SK-N-SH treated with all-trans-retinoic acid at 6 μM for 48 hours (cell line): ENCODE measurements around the gene ITCH.

Experiments
- ATAC-seq: fragments of 200-7000 bp; cut with Tn5 transposase; 3 replicates; pipeline ENCODE4 v1.9.1; 2020; ENCODE audit warnings: mild to moderate bottlenecking, moderate library complexity
- ARNTL ChIP-seq: fragments of 450-650 bp; formaldehyde crosslinking; IDR thresholded peaks from 2 replicates; pipeline ENCODE4 v1.5.0; 2020; ENCODE audit warnings: low read depth, mild to moderate bottlenecking, moderate library complexity, borderline replicate concordance
- BACH2 ChIP-seq: fragments of 250-450 bp; sonication (Bioruptor Pico); IDR thresholded peaks from 2 replicates; pipeline ENCODE4 v1.9.0; 2021; ENCODE audit warnings: mild to moderate bottlenecking, borderline replicate concordance
- CREB5 ChIP-seq: fragments of 250-450 bp; sonication (Bioruptor Pico); IDR thresholded peaks from 2 replicates; pipeline ENCODE4 v1.5.1; 2020; ENCODE audit warnings: low read depth, mild to moderate bottlenecking, moderate library complexity
- CSDC2 ChIP-seq: fragments of 250-450 bp; sonication (Bioruptor Pico); IDR thresholded peaks from 2 replicates; pipeline ENCODE4 v1.5.0; 2020; ENCODE audit warnings: mild to moderate bottlenecking, moderate library complexity
- CSRNP3 ChIP-seq: fragments of 250-450 bp; sonication (Bioruptor Pico); IDR thresholded peaks from 2 replicates; pipeline ENCODE4 v1.5.1; 2021; ENCODE audit warnings: mild to moderate bottlenecking, moderate library complexity
- ESRRG ChIP-seq: fragments of 250-450 bp; sonication (Bioruptor Pico); IDR thresholded peaks from 2 replicates; pipeline ENCODE4 v1.6.1; 2021; ENCODE audit warnings: mild to moderate bottlenecking
- GLIS3 ChIP-seq: fragments of 250-450 bp; sonication (Bioruptor Pico); IDR thresholded peaks from 2 replicates; pipeline ENCODE4 v1.5.0; 2020; ENCODE audit warnings: mild to moderate bottlenecking, moderate library complexity
- ISL1 ChIP-seq: fragments of 250-450 bp; sonication (Bioruptor Pico); IDR thresholded peaks from 2 replicates; pipeline ENCODE4 v2.1.2; 2022; ENCODE audit warnings: mild to moderate bottlenecking, moderate library complexity
- OSR1 ChIP-seq: fragments of 250-450 bp; sonication (Bioruptor Pico); IDR thresholded peaks from 2 replicates; pipeline ENCODE4 v1.8.0; 2022; ENCODE audit warnings: moderate library complexity, mild to moderate bottlenecking, inconsistent platforms
- PATZ1 ChIP-seq: fragments of 250-450 bp; sonication (Bioruptor Pico); IDR thresholded peaks from 2 replicates; pipeline ENCODE4 v1.8.0; 2020; ENCODE audit warnings: mild to moderate bottlenecking, moderate library complexity, borderline replicate concordance
- POU6F1 ChIP-seq: fragments of 250-450 bp; sonication (Bioruptor Pico); IDR thresholded peaks from 2 replicates; pipeline ENCODE4 v1.8.0; 2021; ENCODE audit warnings: low read depth, mild to moderate bottlenecking, moderate library complexity, borderline replicate concordance
- PPARA ChIP-seq: fragments of 250-450 bp; sonication (Bioruptor Pico); IDR thresholded peaks from 2 replicates; pipeline ENCODE4 v1.5.0; 2020; ENCODE audit warnings: mild to moderate bottlenecking, borderline replicate concordance
- RARB ChIP-seq: fragments of 250-450 bp; sonication (Bioruptor Pico); IDR thresholded peaks from 2 replicates; pipeline ENCODE4 v1.8.0; 2021; ENCODE audit warnings: mild to moderate bottlenecking, moderate library complexity
- SNAI2 ChIP-seq: fragments of 250-450 bp; sonication (Bioruptor Pico); IDR thresholded peaks from 2 replicates; pipeline ENCODE4 v1.5.0; 2020; ENCODE audit warnings: mild to moderate bottlenecking, moderate library complexity
- TCF4 ChIP-seq: fragments of 250-450 bp; sonication (Bioruptor Pico); IDR thresholded peaks from 2 replicates; pipeline ENCODE4 v1.8.0; 2021; ENCODE audit warnings: mild to moderate bottlenecking, moderate library complexity, borderline replicate concordance
- TOX ChIP-seq: fragments of 250-450 bp; sonication (Bioruptor Pico); IDR thresholded peaks from 2 replicates; pipeline ENCODE4 v1.8.0; 2021; ENCODE audit warnings: mild to moderate bottlenecking, moderate library complexity, borderline replicate concordance
- TSHZ2 ChIP-seq: fragments of 250-450 bp; sonication (Bioruptor Pico); IDR thresholded peaks from 2 replicates; pipeline ENCODE4 v1.5.0; 2020; ENCODE audit warnings: mild to moderate bottlenecking, moderate library complexity
- ZC3H10 ChIP-seq: fragments of 250-450 bp; sonication (Bioruptor Pico); IDR thresholded peaks from 2 replicates; pipeline ENCODE4 v1.5.1; 2021; ENCODE audit warnings: mild to moderate bottlenecking, moderate library complexity
- ZFP3 ChIP-seq: fragments of 250-450 bp; sonication (Bioruptor Pico); IDR thresholded peaks from 2 replicates; pipeline ENCODE4 v1.5.0; 2020; ENCODE audit warnings: mild to moderate bottlenecking, moderate library complexity
- ZFP30 ChIP-seq: fragments of 450-650 bp; formaldehyde crosslinking; IDR thresholded peaks from 2 replicates; pipeline ENCODE4 v1.5.0; 2022; ENCODE audit warnings: mild to moderate bottlenecking, moderate library complexity
- ZNF565 ChIP-seq: fragments of 450-650 bp; formaldehyde crosslinking; conservative IDR thresholded peaks from 2 replicates; pipeline ENCODE4 v1.5.0; 2020; ENCODE audit warnings: low read depth, mild to moderate bottlenecking, moderate library complexity
- ZNF70 ChIP-seq: fragments of 450-650 bp; formaldehyde crosslinking; IDR thresholded peaks from 2 replicates; pipeline ENCODE4 v1.5.0; 2020; ENCODE audit warnings: mild to moderate bottlenecking, moderate library complexity

Gene ITCH

GRCh38 chr20:34506480-34506879 is 143.4 kb downstream of the ITCH start:
- TF ChIP-seq ZC3H10 (CRISPR knock-in tag) (no peak), TOX (CRISPR knock-in tag) (no peak), CSDC2 (CRISPR knock-in tag) (no peak), RARB (no peak), ZNF70 (CRISPR knock-in tag) (no peak), ZFP30 (CRISPR knock-in tag) (no peak), ESRRG (CRISPR knock-in tag) (no peak), GLIS3 (CRISPR knock-in tag) (no peak), SNAI2 (CRISPR knock-in tag) (no peak), OSR1 (no peak), POU6F1 (CRISPR knock-in tag) (no peak)
- no peak for ATAC-seq

GRCh38 chr20:34507702-34508413 is 144.8 kb downstream of the ITCH start:
- no peak for ATAC-seq

More at GRCh38 chr20:34507702-34508413, 144.8 kb downstream of the ITCH start:
- TF ChIP-seq PATZ1 (CRISPR knock-in tag) (no peak), ZNF565 (CRISPR knock-in tag) (no peak), ZFP3 (CRISPR knock-in tag) (no peak), PPARA (no peak), BACH2 (CRISPR knock-in tag) (no peak), TSHZ2 (no peak), OSR1 (no peak), ZC3H10 (CRISPR knock-in tag) (no peak), RARB (no peak), ARNTL (CRISPR knock-in tag) (no peak), ZFP30 (CRISPR knock-in tag) (no peak), CREB5 (no peak), ISL1 (CRISPR knock-in tag) (no peak), CSRNP3 (CRISPR knock-in tag) (no peak), TCF4 (no peak)
